Liver (tissue), 9 donors: Measurements from ENCODE around the gene LHPP. TPM values are rescaled to one million over a fixed set of nuclear protein-coding genes. Genes with fewer than 3 reads are reported as not detected.
A peak's percentile ranks its signal among the peaks of the same experiment; 100 is the strongest.

Source experiments
- DNase-seq: peaks from one replicate; pipeline ENCODE4 v3.0.0-alpha.2; 2017; ENCODE audit warnings: low spot score
- H3K27ac ChIP-seq, 2 donors: one replicate each; pipeline ENCODE4 v1.7.0; 2013; ENCODE audit warnings: inconsistent platforms in 2 of 2, low read length in 2 of 2, control low read depth in 1 of 2, low read depth in 1 of 2, mild to moderate bottlenecking in 1 of 2
- H3K27me3 ChIP-seq, 4 donors: one replicate each; pipeline versions ENCODE4 v1.6.1 to v1.7.0; 2013; ENCODE audit warnings: low read length in 3 of 4, inconsistent platforms in 1 of 4, mild to moderate bottlenecking in 1 of 4, moderate library complexity in 1 of 4; ENCODE audit not compliant: control insufficient read depth in 4 of 4, insufficient read depth in 4 of 4
- H3K36me3 ChIP-seq, 4 donors: one replicate each; pipeline versions ENCODE4 v1.6.1 to v1.7.0; 2013; ENCODE audit warnings: low read length in 3 of 4, mild to moderate bottlenecking in 3 of 4, low read depth in 1 of 4, moderate library complexity in 1 of 4; ENCODE audit not compliant: control insufficient read depth in 4 of 4, insufficient read depth in 3 of 4
- H3K4me1 ChIP-seq, 4 donors: one replicate each; pipeline versions ENCODE4 v1.6.1 to v1.7.0; 2013; ENCODE audit warnings: low read length in 3 of 4, mild to moderate bottlenecking in 3 of 4, moderate library complexity in 1 of 4; ENCODE audit not compliant: control insufficient read depth in 4 of 4, insufficient read depth in 4 of 4
- H3K4me3 ChIP-seq, 3 donors: one replicate each; pipeline versions ENCODE4 v1.6.1 to v1.7.0; 2013; ENCODE audit warnings: low read length in 3 of 3, control low read depth in 1 of 3, low read depth in 1 of 3, mild to moderate bottlenecking in 1 of 3
- H3K9ac ChIP-seq, 2 donors: one replicate each; pipeline ENCODE4 v1.7.0; 2013; ENCODE audit warnings: low read length in 2 of 2, mild to moderate bottlenecking in 2 of 2, moderate library complexity in 2 of 2, control low read depth in 1 of 2, low read depth in 1 of 2
- H3K9me3 ChIP-seq, 4 donors: one replicate each; pipeline versions ENCODE4 v1.6.1 to v1.7.0; 2013; ENCODE audit warnings: low read length in 3 of 4; ENCODE audit not compliant: control insufficient read depth in 4 of 4
- ATF3 ChIP-seq: IDR thresholded peaks from 2 replicates; pipeline ENCODE4 v1.6.1; 2016; ENCODE audit warnings: antibody characterized with exemption
- CTCF ChIP-seq: fragments of 150-350 bp; IDR thresholded peaks from 2 replicates; pipeline ENCODE4 v1.5.1; 2017; ENCODE audit warnings: improper control_type of control experiment, low read depth, low read length; ENCODE audit not compliant: missing input control
- EGR1 ChIP-seq, 2 donors: IDR thresholded peaks; 2 replicates each; pipeline ENCODE4 v1.6.1; 2016 to 2018; ENCODE audit warnings: antibody characterized with exemption in 2 of 2, low read depth in 2 of 2
- FOXA1 ChIP-seq: IDR thresholded peaks from 2 replicates; pipeline ENCODE4 v1.6.1; 2016; ENCODE audit warnings: antibody characterized with exemption
- FOXA2 ChIP-seq: IDR thresholded peaks from 2 replicates; pipeline ENCODE4 v1.6.1; 2016; ENCODE audit warnings: antibody characterized with exemption
- GABPA ChIP-seq, 2 donors: IDR thresholded peaks in 1 of 2; conservative IDR thresholded peaks in 1 of 2; 2 replicates each; pipeline ENCODE4 v1.6.1; 2016; ENCODE audit warnings: antibody characterized with exemption in 2 of 2, mild to moderate bottlenecking in 1 of 2, moderate library complexity in 1 of 2
- HNF4A ChIP-seq, 2 donors: conservative IDR thresholded peaks; 2 replicates each; pipeline ENCODE4 v1.6.1; 2016; ENCODE audit warnings: antibody characterized with exemption in 2 of 2, mild to moderate bottlenecking in 2 of 2
- HNF4G ChIP-seq: IDR thresholded peaks from 2 replicates; pipeline ENCODE4 v1.6.1; 2016; ENCODE audit warnings: antibody characterized with exemption
- JUND ChIP-seq, 2 donors: IDR thresholded peaks; 2 replicates each; pipeline ENCODE4 v1.6.1; 2016; ENCODE audit warnings: antibody characterized with exemption in 2 of 2
- MAX ChIP-seq: IDR thresholded peaks from 2 replicates; pipeline ENCODE4 v1.6.1; 2016; ENCODE audit warnings: antibody characterized with exemption
- NR2F2 ChIP-seq: IDR thresholded peaks from 2 replicates; pipeline ENCODE4 v1.6.1; 2016; ENCODE audit warnings: antibody characterized with exemption
- RAD21 ChIP-seq, 2 donors: IDR thresholded peaks; 2 replicates each; pipeline ENCODE4 v1.6.1; 2016; ENCODE audit warnings: antibody characterized with exemption in 2 of 2, mild to moderate bottlenecking in 2 of 2
- REST ChIP-seq: IDR thresholded peaks from 2 replicates; pipeline ENCODE4 v1.6.1; 2016; ENCODE audit warnings: antibody characterized with exemption, mild to moderate bottlenecking
- RXRA ChIP-seq, 2 donors: IDR thresholded peaks; 2 replicates each; pipeline ENCODE4 v1.6.1; 2017 to 2018; ENCODE audit warnings: antibody characterized with exemption in 2 of 2, mild to moderate bottlenecking in 1 of 2
- SP1 ChIP-seq: IDR thresholded peaks from 2 replicates; pipeline ENCODE4 v1.6.1; 2018; ENCODE audit warnings: antibody characterized with exemption, mild to moderate bottlenecking
- TAF1 ChIP-seq: conservative IDR thresholded peaks from 2 replicates; pipeline ENCODE4 v1.6.1; 2016; ENCODE audit warnings: antibody characterized with exemption, mild to moderate bottlenecking
- YY1 ChIP-seq: IDR thresholded peaks from 2 replicates; pipeline ENCODE4 v1.6.1; 2016; ENCODE audit warnings: antibody characterized with exemption, mild to moderate bottlenecking
- ZBTB33 ChIP-seq: IDR thresholded peaks from 2 replicates; pipeline ENCODE4 v1.6.1; 2016; ENCODE audit warnings: antibody characterized with exemption
- WGBS: extraction: QIAGEN DNeasy Blood & Tissue Kit; methylation state at CpG from one replicate; pipeline ENCODE4 v1.1.7; 2013; 5-methylcytosine and 5-hydroxymethylcytosine counted together
- polyA plus RNA-seq, 2 donors: library from polyadenylated mRNA; stranded (reverse) in 1 of 2; unstranded in 1 of 2; fragments of 200-250 nt in 1 of 2; fragments of >200 nt in 1 of 2; fragmentation: Nextera tagmentation in 1 of 2; extraction: Ambion mirVana in 1 of 2; gene quantifications; one replicate each; pipeline versions ENCODE4 v1.2.1 to v1.2.3, GENCODE V29; 2013 to 2015
- total RNA-seq, 2 donors: library from RNA; depleted of rRNA; stranded (reverse); fragments of >200 nt; gene quantifications; one replicate each; pipeline ENCODE4 v1.2.3, GENCODE V29; 2014
- donor health status: healthy.
- donor health status: healthy.
- donor health status: healthy.
- donor health status: healthy.
- donor health status: healthy.

Gene LHPP
- total and polyA plus RNA-seq, 4 donors, result 15.9 to 39.9 (median 26.2) TPM

GRCh38 chr10:124632064-124632531, 170.5 kb downstream of the LHPP start (continued):
- peak; percentile 61 for TF ChIP-seq REST
- peak in 1 of 2 donors; percentile 87 for TF ChIP-seq RXRA (IDR thresholded peaks at IDR 0.05)
- peak in 1 of 2 donors; percentile 75 for TF ChIP-seq HNF4A (conservative IDR thresholded peaks at IDR 0.05)
- peak in 1 of 2 donors; percentile 63 for TF ChIP-seq JUND (IDR thresholded peaks at IDR 0.05)

- Histone ChIP-seq H3K9me3 (no peaks in the 10 kb centered on the region), H3K27me3 (no peaks in the 10 kb centered on the region), H3K4me3 (no peak overlapping the region), H3K9ac (no peak overlapping the region), H3K4me1 (peaks cover 3 to 21% (median 13%) of the 10 kb centered on the region in 4 donors), H3K27ac (no peak overlapping the region), H3K36me3 (peaks cover 0 to 1% (median 0%) of the 10 kb centered on the region in 4 donors)
- 74% methylated on average over 10 of the region's 10 CpGs for WGBS
- TF ChIP-seq HNF4G (no peak), RAD21 (IDR thresholded peaks at IDR 0.05) (no peak), ZBTB33 (no peak), MAX (no peak), CTCF (no peak), REST (no peak), FOXA2 (no peak), YY1 (no peak), EGR1 (IDR thresholded peaks at IDR 0.05; ENCODE audit: low read depth in 2 of 2) (no peak), SP1 (no peak), ATF3 (no peak), HNF4A (conservative IDR thresholded peaks at IDR 0.05) (no peak), FOXA1 (no peak), GABPA (IDR thresholded peaks at IDR 0.05 in 1 of 2, conservative IDR thresholded peaks at IDR 0.05 in 1 of 2) (no peak), JUND (IDR thresholded peaks at IDR 0.05) (no peak), TAF1 (no peak), RXRA (IDR thresholded peaks at IDR 0.05) (no peak), NR2F2 (no peak)
- DNase-seq, result no peak
Observed at GRCh38 chr10:124632566-124632965, 170.9 kb downstream of the LHPP start.
